Stimulated activated CD8-positive, alpha-beta memory T cell treated with anti-CD3 and anti-CD28 coated beads, Interleukin-12 subunit alpha, Interleukin-12 subunit beta, amount 100 ng/mL, for 1 hour (primary cell): Measurements from ENCODE around the gene PECR.
"Not testable (repeated sequence)": the region's sequence is repeated elsewhere in the genome, so short reads cannot be mapped to it uniquely, and the experiment has no call there.

Experiments
- DNase-seq: peaks from one replicate; pipeline ENCODE4 v3.0.0-alpha.2; 2020; ENCODE audit warnings: low read depth

PECR gene

GRCh38 chr2:216029416-216030129 is 52.0 kb downstream of the PECR start:
- no peak for DNase-seq

- DNase-seq, result no peak
Observed at GRCh38 chr2:216024779-216025336, 56.8 kb downstream of the PECR start.

GRCh38 chr2:216023055-216023648 is 58.5 kb downstream of the PECR start:
- peak; percentile 25 for DNase-seq

GRCh38 chr2:216021768-216022565 is 59.6 kb downstream of the PECR start:
- DNase-seq, result no peak

- no peak for DNase-seq
Observed at GRCh38 chr2:216018709-216019108, 62.9 kb downstream of the PECR start.

- no peak for DNase-seq
Observed at GRCh38 chr2:216017365-216017764, 64.2 kb downstream of the PECR start.

GRCh38 chr2:216016581-216016980 is 65.0 kb downstream of the PECR start:
- DNase-seq, result no peak

- no peak for DNase-seq
Observed at GRCh38 chr2:216015722-216016464, 65.7 kb downstream of the PECR start.

- no peak for DNase-seq
Observed at GRCh38 chr2:216014986-216015385, 66.6 kb downstream of the PECR start.

- DNase-seq, result no peak
Observed at GRCh38 chr2:216014006-216014405, 67.6 kb downstream of the PECR start.

- peak; percentile 71 for DNase-seq
Observed at GRCh38 chr2:216013080-216013909, 68.3 kb downstream of the PECR start, which contains the start of gene MREG. Gene MREG (minus strand): TSS chr2:216013551. CDS start chr2:216013327, 224 bp downstream.

GRCh38 chr2:216012830-216013079 is 68.9 kb downstream of the PECR start:
- DNase-seq, result no peak

- no peak for DNase-seq
Observed at GRCh38 chr2:216012133-216012829, 69.3 kb downstream of the PECR start.

GRCh38 chr2:216009215-216009614 is 72.4 kb downstream of the PECR start:
- not testable (repeated sequence) for DNase-seq

- no peak for DNase-seq
Observed at GRCh38 chr2:216008387-216008786, 73.2 kb downstream of the PECR start.

- no peak for DNase-seq
Observed at GRCh38 chr2:216006164-216006663, 75.4 kb downstream of the PECR start.

- DNase-seq, result no peak
Observed at GRCh38 chr2:216004697-216005283, 76.8 kb downstream of the PECR start.

- DNase-seq, result no peak
Observed at GRCh38 chr2:216003876-216004696, 77.5 kb downstream of the PECR start.

GRCh38 chr2:216002693-216003092 is 78.9 kb downstream of the PECR start:
- DNase-seq, result no peak
